HG02759 (cell line): ENCODE results near the gene TMEM60.

Experiments used
- ATAC-seq: cut with Tn5 transposase; IDR thresholded peaks from one replicate; pipeline ENCODE4 v1.9.1; 2021; ENCODE audit warnings: mild to moderate bottlenecking, moderate library complexity; ENCODE audit not compliant: unreplicated experiment

The TMEM60 gene

DNA sequence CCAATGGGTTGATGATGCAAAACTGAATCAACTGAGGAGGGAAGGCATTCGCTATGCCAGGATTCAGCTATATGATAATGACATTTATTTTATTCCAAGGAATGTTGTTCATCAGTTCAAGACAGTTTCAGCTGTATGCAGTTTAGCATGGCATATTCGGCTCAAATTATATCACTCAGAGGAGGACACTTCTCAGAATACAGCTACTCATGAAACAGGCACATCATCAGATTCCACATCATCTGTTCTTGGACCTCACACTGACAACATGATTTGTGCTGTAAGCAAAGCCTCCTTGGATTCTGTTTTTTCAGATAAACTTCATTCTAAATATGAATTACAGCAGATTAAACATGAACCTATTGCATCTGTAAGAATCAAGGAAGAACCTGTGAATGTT, 19.7 kb downstream of the TMEM60 start:
- no peak for ATAC-seq

DNA sequence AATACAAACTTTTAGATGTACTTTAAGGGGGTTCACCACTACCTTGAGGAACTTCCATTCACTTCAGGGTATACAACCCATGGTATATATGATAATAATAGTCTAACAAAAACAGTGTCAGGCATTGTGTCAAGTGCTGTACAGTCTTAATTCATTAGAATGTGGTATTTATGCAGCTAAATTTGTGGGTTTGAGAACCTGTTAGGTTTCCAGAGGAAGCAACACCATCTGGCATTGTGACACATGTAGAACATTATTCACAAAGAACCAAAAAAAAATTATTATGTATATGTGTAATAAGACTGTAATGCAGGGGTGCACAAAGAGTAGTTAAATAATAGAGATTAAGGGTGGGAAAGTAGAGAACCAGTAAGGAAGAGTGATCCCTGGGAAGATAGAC, 26.3 kb downstream of the TMEM60 start:
- no peak for ATAC-seq

GRCh38 chr7:77770316-77770715, 27.9 kb downstream of the TMEM60 start:
- no peak for ATAC-seq

DNA sequence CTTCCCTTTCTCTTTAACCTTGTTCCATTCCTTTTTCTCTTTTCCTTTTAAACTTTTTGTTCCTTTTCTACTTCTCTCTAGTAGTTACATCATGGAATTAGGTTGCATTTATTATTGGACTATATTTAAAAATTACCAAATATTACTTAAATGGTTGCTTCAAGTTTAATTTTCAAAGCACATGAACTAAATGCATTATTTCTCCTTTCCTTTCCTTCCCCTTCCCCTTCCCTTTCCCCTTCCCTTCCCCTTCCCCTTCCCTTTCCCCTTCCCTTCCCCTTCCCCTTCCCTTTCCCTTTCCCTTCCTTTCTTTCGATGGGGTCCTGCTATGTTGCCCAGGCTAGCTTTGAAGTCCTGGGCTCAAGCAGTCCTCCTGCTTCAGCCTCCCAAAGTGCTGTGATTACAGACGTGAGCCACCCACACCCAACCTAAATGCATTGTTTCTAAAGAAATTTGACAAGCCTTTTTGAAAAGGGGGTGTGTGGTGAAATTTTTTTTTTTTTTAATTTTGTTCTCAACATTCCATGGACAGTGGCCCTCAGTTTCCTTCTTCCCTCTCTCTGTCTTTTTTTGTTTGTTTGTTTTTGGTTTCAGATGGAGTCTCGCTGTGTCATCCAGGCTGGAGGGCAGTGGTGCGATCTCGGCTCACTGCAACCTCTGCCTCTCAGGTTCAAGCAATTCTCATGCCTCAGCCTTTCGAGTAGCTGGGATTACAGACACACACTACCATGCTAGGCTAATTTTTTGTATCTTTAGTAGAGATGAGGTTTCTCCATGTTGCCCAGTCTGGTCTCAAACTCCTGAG, 31.2 kb downstream of the TMEM60 start:
- no peak for ATAC-seq

DNA sequence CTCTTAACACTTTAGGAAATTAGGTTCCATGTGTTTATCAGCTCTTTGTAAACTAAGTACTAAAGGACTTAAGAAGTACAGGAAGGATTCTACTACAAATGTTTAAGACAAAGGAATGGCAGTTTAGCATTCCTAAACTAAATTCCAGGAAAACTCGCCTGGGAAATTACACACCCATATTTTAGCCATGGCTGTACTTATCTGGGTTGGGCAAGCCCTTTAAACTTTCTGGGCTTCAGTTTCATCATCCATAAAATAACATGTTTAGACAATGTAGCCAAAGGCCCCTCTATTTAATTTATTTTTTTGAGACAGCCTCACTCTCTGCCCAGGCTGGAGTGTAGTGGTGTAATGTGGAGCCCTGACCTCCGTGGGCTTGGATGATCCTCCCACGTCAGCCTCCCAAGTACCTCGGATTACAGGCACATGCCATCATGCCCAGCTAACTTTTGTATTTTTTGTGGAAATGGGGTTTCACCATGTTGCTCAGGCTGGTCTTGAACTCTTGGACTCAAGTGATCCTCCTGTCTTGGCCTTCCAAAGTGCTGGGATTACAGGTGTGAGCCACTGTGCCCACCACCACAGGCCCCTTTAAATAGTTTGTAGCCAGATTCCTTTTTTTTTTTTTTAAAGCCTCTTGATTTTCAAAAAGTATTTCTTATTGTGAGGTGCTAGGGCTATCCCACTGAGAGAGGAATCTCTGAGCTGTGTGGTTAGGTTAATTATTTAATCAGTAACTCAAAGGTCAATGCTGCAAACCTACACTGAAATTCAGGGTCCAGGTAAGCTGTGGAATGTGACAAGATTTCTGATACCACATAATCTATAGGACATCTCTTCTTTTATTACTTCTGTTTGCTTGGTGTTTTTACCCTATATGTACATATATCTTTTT, 32.1 kb downstream of the TMEM60 start:
- ATAC-seq = no peak

- no peak for ATAC-seq
Measured at GRCh38 chr7:77765481-77765880, 32.8 kb downstream of the TMEM60 start.

DNA sequence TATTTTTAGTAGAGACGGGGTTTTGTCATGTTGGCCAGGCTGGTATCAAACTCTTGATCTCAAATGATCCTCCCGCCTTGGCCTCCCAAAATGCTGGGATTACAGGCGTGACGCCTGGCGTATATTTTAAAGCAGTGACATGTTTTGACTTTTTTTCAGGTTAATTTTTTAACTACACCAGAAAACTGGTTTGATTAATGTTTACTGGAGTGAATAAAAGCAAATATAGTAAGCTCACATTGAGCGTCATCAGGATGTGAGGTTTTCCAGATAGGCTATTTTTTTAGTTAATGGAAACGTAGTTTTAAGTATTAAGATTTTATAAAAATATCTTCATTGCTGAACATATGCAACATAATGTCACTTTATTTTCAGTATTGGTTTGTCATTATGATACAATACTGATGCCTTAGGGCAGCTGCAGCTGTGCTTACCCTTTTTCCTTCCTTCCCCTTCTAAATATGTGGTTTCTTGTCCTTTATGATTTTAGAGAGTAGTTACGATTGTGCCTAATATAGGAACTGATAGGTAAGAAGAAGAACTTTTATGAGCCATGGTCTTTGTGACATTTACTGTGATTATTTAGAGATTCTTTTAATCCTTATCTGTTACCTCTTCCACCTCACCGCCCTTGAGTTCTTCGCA, 37.3 kb downstream of the TMEM60 start:
- ATAC-seq = no peak

DNA sequence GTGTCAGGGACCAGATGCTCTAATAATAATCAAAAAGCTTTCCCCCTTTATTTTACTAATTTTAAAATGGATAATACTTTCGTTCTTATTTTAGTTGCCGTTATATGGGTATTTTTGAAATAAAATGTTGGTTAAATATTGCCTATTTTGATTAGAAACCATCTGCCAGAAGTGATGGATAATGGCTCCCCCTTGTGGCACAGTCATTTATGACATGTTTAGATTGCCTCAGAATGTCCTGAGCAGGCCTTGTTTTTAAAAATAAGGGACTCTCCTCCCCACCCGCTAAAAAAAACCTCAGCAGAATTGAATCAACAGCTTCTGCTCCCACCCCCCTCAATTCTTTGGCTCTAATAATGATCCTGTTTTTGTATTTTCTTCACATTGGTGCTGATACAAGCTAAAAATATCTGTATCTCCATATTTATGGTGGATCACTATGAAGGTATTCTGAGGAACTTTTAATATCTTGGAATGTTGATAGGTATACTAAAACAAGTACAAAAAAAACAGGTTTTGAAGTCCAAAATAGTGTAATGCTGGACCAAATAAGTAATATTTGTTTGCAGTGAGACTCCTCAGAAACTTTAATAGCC, 38.8 kb downstream of the TMEM60 start:
- no peak for ATAC-seq

GRCh38 chr7:77757589-77757988, 40.6 kb downstream of the TMEM60 start:
- peak; percentile 93 for ATAC-seq

GRCh38 chr7:77753173-77753572, 45.1 kb downstream of the TMEM60 start:
- ATAC-seq = no peak

- ATAC-seq = no peak
Measured at GRCh38 chr7:77752016-77752415, 46.2 kb downstream of the TMEM60 start.

GRCh38 chr7:77747718-77748117, 50.5 kb downstream of the TMEM60 start:
- no peak for ATAC-seq

DNA sequence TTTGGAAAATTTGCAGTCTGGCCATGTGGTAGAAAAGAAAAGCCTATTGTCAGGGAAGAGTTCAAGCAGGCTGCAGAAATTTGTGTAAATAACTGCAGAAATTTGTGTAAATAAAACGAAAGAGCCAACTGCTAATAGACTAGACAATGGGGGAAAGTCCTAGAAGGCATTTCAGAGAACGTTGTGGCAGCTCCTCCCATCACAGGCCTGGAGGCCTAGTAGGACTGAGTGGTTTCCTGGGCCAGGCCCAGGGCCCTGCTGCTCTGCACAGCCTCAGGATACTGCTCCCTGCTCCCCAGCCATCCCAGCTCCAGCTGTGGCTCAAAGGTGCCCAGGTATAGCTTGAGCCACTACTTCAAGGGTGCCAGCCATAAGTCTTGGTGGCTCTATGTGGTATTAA, 51.1 kb downstream of the TMEM60 start:
- ATAC-seq = no peak

GRCh38 chr7:77746824-77747165, 51.4 kb downstream of the TMEM60 start:
- ATAC-seq = no peak

DNA sequence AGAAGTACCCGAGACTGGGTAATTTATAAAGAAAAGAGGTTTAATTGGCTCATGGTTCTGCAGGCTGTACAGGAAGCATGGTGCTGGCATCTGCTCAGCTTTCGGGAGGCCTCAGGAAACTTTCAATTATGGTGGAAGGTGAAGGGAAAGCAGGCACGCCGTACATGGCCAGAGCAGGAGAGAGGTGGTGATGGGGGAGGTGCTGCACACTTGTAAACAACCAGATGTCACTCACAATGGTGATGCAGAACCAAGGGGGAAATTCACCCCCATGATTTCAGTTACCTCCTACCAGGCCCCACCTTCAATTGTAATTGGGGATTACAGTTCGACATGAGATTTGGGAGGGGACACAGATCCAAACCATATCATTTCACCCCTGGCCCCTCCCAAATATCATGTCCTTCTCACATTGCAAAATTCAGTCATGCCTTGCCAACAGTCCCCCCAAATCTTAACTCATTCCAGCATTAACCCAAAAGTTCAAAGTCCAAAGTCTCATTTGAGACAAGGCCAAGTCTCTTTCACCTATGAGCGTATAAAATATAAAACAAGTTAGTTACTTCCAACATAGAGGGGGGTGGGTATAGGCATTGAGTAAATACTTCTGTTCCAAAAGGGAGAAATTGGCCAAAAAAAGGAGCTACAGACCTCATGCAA, 51.9 kb downstream of the TMEM60 start:
- no peak for ATAC-seq

DNA sequence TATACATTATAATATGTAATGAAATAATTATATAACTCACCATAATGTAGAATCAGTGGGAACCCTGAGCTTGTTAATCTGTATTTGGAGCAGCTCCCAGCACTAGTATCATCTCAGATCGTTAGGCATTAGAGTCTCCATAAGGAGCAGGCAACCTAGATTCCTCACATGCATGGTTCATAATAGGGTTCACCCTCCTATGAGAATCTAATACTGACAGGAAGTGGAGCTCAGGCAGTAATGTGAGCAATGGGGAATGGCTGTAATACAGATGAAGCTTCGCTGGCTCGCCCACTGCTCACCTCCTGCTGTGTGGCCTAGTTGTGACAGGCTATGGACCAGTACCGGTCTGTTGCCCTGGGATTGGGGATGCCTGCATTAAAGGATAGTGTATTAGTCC, 52.5 kb downstream of the TMEM60 start:
- no peak for ATAC-seq
